GM18907 (cell line): ENCODE measurements around the gene NAGA.
"Not testable (repeated sequence)": the region's sequence is repeated elsewhere in the genome, so short reads cannot be mapped to it uniquely, and the experiment has no call there.

Experiments
- ATAC-seq: cut with Tn5 transposase; IDR thresholded peaks from one replicate; pipeline ENCODE4 v1.9.1; 2021; ENCODE audit warnings: mild to moderate bottlenecking, moderate library complexity; ENCODE audit not compliant: unreplicated experiment

NAGA gene

DNA sequence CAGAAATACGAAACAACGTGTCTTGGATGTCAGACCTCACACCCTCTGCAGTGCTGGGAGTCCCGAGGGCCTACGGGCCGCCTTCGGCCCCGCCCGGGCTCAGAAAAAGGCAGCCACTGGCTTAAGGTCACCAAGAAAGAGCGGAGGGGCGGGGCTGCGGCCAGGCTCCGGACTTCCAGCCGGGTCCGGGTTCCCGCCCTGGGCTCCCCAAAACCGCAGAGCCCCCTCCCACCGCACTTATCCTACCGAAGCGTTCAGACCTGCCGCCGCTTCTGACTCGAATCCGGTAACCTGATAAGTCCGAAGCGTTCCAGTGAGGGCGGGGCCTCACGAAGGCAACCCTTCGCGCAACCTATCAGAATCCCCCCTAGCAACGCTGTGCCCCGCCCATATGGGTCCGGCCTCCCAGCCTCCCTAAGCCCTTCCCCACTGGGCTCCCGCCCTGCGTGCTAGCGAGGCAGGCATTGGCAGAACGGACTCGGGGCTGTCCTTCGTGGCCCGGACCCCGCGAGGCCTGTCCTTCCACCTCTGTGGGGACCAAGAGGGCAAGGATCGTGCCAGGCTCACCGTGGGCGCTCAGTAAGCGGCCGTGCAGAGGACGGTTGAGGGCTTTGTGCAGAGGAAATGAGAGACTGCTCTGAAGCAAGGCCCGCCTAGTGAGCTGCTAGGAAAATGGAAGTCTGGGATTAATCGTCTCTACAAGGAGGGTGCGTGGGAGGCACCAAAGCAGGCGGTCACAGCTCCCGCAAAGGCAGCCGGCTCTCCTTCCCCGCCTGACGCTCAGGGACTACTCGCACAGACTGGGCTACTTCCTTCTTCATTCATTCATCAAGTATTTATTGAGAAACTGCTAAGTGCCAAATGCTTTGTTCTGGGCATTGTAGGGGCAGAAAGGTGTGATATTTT is at the start of gene NAGA:
TSS of gene NAGA (minus strand) at position 296 of the 906 bp plus-strand sequence. CDS start 515 bp downstream, outside the sequence.
- peak; percentile 84 for ATAC-seq

DNA sequence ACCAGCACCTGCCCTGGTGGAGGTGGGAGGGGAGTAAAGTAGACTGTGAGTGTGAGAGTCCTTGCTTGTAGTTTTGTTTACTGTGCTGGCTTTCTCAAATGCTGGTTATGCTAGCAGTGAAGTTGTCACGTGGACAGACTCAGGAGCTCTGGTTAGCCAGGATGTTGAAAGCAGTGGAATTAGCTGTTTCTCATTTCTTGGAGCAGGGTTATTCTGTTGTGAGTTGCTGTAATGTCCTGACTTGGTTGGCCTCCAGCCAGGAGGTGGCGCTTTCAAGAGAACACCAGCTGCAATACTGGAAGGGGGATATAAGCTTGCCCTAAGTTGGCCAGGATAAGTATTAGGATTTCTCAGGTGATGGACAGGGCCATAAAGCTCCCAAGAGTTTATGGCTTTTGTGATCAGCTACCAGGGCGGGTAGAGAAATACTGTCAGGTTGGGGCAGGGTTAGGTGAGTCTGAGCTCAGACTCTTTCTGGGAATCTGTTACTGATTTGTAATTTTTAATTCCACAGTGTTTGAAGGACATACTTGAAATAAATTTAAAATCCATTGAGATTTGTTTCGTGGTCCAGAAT is 46.3 kb upstream of the NAGA start:
- no peak for ATAC-seq

GRCh38 chr22:42115420-42115830 is 44.8 kb upstream of the NAGA start:
- ATAC-seq: not testable (repeated sequence)

DNA sequence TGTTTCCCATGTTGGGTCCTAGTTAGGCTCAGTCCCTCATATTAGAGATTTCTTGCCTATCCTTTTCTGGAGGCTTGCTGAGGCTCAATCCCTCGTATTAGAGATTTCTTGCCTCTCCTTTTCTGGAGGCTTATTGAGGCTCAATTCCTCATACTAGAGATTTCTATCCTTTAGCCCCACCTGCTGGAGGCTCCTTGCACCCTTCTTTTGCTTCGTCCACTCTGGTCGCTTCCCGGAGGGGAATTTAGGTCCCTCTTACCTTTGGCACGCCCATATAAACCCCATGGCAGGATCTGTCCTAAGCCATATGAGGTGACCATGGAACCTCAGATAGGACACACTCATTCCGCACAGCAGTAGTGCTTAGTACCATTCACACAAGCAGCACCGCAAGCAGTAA is 44.1 kb upstream of the NAGA start:
- ATAC-seq: no peak

- ATAC-seq: not testable (repeated sequence)
Measured at GRCh38 chr22:42112793-42113192, 42.2 kb upstream of the NAGA start.

DNA sequence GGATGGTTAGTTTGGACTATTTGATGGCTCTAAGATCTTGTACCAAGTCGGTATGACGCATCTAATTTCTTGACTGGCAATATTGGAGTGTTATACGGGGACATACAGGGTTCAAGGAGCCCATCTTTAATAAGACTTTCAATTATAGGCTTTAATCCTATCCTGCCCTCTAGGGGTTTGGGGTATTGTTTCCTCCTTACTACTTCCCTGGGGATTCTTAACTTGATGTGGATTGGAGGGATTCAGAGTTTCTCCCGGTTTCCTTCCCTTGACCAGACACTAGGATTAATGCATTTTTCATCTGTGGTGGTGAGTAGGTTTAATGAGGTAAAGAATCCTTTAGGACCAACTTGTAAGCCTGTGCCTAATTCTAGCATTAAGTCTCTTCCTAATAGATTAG is 41.2 kb upstream of the NAGA start:
- no peak for ATAC-seq

GRCh38 chr22:42108848-42109247 is 38.2 kb upstream of the NAGA start:
- no peak for ATAC-seq

DNA sequence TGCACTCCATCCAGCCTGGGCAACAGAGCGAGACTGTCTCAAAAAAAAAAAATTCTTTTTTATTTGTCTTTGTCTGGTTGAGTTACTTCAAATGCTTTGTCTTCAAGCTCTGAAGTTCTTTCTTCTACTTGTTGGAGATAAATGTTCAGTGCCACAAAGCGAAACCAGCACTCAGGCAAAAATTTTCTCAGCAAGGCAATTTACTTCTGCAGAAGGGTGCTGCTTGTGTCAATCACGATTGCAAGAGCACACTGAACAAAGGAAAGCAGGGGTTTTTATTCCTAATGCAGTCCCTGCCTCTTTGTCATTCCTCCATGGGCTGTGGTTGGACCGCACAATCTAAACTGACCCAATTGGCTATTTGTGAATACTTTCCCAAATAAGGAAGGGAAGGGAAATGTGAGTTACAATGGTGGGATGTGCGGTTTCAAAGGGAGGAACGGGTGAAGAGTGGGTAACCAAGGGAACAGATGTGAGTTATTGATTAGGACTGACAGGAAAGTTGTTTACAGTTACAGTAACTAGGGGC is 33.8 kb upstream of the NAGA start:
- not testable (repeated sequence) for ATAC-seq

DNA sequence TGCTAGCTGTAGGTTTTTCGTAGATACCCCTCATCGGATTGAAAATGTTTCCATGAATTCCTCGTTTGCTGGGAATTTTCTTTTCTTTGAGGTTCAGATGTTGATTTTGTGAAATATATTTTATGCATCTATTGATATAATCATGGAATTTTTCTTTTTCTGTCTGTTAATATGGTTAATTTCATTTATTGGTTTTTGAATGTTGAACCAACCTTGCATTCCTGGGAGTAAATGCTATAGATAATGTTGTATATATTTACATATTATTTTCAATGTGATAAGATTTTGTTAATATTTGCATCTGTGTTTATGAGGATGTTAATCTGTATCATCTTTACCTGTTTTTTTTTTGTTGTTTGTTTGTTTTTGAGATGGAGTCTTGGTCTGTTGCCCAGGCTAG is 30.6 kb upstream of the NAGA start:
- ATAC-seq: no peak

DNA sequence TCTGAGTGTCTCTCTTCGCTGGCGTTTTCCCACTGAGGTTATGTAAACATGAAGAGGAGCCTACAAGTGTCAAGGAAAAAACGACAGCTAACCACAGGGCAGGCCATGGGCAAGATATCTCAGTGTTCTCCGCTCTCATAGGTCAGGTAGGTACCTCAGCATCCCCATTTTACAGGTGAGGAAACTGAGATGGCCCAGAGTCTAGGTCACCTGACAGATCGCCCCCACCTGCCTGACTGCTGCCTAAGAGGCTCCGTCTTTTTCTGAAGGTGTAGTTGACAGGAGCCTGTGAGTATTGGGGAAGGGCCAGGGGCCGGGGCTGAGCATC is 20.8 kb upstream of the NAGA start:
- ATAC-seq: no peak

GRCh38 chr22:42090596-42091454 is 20.2 kb upstream of the NAGA start, which contains the start of gene NDUFA6:
Gene NDUFA6, minus strand, starts transcription at chr22:42090772. Its CDS starts 28 bp downstream, at chr22:42090744.
- ATAC-seq: peak; percentile 90

DNA sequence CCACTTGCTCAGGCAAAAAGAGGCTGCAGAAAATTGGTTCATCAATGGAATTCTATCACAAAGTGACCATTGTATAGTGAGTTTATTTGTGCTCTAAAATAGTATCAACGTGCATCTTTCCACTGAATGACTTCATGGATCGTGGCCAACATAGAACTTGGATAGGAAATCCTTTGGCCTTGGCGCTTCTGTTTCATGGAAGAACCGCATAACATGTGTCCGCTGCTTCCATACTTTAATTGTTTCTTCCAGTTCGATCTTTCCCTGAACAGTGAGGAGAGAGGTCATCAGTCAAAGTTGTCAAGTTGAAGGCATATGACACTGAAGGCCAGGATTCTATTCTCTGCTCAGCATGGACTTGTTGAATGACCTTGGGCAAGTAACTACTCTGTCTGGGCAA is 15.4 kb upstream of the NAGA start:
- ATAC-seq: no peak

DNA sequence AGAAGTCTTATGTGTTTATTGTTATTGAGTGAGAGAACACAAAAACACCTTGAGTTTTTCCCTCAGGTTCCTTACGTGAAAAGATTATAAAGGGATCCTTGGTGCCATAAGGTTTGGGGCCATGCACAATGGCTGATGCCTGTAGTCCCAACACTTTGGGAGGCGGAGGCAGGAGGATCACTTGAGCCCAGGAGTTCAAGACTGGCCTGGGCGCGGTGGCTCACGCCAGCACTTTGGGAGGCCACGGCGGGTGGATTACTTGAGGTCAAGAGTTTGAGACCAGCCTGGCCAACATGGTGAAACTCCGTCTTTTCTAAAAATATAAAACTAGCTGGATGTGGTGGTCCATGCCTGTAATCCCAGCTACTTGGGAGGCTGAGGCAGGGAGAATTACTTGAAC is 14.3 kb upstream of the NAGA start:
- no peak for ATAC-seq

DNA sequence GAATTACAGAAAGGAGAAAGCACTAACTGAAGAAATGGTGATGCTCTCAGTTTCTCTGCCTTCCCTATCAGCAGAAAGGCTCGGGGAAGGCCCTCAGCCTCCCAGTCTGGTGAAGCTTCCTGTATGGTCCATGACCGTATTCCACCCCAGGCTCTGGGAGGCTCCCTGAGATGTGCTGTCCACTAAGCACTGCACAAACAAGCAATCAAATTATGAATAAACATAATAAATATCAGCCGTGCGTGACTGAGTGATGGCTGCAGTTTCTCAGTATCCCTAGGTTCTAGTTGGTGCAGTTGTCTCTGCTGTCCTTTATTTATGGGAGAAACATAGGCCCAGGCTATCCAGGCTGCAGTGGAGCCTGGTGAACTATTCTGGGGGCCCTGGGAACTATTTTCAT is 12.5 kb upstream of the NAGA start:
- ATAC-seq: no peak

GRCh38 chr22:42080287-42080686 is 9.7 kb upstream of the NAGA start:
- no peak for ATAC-seq

GRCh38 chr22:42079319-42080251 is 9.0 kb upstream of the NAGA start, which contains the start of gene SMDT1:
Gene SMDT1, plus strand, starts transcription at chr22:42079700. Its CDS starts 69 bp downstream, at chr22:42079769.
- ATAC-seq: peak; percentile 80

GRCh38 chr22:42078469-42079318 is 8.1 kb upstream of the NAGA start:
- ATAC-seq: peak; percentile 2

- no peak for ATAC-seq
Measured at GRCh38 chr22:42077486-42078125, 7.0 kb upstream of the NAGA start.
